GM18873 (cell line): ENCODE results near the gene SPTLC1.
"Not testable (repeated sequence)": the region's sequence is repeated elsewhere in the genome, so short reads cannot be mapped to it uniquely, and the experiment has no call there.

Experiments
- ATAC-seq: cut with Tn5 transposase; IDR thresholded peaks from one replicate; pipeline ENCODE4 v1.9.1; 2021; ENCODE audit warnings: mild to moderate bottlenecking, moderate library complexity, moderate number of reproducible peaks; ENCODE audit not compliant: unreplicated experiment, low FRiP score

The SPTLC1 gene

DNA sequence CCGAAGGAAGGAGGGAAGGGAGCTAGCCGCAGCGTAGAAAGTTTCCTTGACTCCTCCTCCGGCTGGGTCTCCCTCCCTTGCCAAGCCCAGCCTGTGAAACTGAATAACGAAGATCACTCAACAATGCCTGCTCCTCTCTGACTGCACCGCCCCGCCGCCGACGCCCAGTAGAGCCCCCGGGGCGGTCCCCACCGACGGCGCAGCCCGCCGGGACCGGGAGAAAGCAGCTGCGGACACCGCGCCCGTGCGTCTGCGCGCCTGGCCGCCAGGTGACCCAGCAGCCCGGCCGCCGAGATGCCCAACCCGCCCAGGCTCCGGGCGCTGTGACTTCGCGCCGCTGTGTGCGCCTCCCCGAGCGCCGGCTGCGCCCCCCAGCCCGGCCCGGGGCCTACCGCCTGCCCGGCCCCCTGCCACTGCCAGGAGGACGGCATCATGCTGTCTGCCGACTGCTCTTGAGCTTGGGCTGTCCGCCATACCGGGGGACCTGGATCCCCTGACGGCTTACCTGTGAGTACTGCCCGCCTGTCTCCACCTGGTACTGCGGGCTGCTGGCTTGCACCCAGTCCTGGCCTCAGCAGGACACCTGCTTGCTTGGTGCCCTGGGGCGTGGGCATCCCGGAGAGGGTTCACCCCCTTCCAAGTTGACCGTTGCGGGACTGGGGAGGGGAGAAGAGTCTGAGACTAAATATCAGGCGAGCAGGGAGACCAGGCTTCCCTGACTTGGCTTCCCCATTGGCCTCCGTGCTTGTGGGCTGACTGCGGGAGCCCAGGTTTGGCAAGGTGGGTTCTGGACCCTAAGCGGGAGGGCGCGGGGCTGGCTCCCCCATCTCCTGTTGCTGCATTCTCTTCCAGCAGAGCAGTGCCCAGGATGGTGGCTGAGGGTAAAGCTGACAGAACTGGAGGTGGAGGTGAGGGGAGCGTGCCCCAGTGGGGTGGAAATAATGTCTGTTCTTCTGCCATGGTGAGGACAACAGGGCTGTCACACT lies 26.2 kb upstream of the SPTLC1 start:
- no peak for ATAC-seq

DNA sequence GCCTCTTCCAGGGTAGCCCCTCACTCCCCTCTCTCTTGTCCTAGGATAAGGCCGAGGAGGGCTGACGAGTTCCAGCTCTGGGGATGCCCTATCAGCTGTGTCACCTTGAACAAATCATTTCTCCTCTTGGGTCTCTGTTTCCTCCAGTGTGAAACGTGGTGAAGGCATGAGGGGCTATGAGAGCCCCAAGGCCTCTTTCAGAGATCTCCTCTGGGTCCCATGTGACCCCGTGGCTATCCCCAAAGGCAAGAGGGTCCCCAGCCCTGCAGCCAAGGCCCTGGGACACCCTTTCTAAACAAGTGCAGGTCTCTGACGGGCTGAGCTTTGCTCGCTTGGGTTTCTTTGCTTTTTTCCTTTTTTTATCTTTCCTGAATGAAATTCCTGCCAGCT lies 25.5 kb upstream of the SPTLC1 start:
- no peak for ATAC-seq

DNA sequence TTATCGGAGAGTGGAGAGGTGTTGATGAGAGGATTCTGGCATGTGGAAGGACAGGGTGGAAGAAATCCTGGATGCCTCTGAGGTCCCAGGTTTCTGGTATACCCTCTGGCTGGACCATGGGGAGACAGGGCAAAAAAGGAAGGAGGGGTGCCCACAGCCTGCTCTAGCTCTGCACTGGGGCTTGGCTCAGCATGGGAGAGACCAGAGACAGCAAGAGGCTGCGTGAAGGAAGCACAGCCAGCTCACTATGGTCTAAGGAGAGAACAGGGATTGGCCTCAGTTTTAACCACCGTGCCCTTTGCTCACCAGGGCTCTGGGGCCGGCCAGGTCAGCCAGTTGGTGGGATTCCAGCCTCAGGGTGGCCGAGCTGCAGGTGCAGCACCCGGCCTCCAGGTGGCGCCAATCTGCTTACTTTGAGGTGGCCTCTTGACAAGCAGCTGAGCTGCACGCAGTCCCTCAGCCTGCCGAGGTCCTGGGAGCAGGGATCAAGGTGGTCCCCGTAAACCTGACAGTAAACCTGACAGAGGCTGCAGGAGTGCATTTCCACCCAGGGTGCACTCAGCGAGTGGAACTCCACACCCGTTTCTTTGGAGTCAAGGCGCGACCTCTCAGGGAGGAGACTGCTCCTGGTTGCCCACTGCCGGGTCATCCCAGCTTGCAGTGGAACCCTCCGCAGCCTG lies 25.0 kb upstream of the SPTLC1 start:
- ATAC-seq = no peak

DNA sequence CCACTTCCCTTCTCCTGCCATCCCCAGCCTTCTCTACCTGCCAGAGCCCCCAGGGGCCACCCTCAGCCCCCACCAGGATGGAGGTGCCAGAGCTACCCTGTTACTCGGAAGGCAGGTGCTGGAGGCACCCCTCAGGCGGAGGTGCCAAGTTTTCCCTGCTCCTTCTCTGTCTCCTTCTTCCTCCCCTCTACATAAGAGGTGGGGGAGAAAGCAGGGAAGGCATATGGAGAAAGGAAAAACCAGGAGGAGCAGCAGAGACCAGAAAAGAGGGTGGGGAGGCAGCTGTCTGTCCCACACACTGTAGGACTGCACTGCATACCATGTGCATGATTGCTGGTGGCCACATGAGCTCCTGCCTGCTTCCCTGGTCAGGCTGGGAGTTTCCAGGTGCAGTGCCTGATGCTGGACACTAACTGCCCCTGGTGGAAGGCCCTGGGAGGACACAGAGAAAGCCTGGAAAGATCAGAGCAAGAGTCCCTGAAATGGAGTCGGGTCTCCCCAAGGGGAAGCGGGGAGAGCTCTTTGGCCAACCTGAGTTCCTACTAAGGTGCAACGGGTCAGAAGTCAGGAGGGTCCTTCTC lies 23.8 kb upstream of the SPTLC1 start:
- not testable (repeated sequence) for ATAC-seq

DNA sequence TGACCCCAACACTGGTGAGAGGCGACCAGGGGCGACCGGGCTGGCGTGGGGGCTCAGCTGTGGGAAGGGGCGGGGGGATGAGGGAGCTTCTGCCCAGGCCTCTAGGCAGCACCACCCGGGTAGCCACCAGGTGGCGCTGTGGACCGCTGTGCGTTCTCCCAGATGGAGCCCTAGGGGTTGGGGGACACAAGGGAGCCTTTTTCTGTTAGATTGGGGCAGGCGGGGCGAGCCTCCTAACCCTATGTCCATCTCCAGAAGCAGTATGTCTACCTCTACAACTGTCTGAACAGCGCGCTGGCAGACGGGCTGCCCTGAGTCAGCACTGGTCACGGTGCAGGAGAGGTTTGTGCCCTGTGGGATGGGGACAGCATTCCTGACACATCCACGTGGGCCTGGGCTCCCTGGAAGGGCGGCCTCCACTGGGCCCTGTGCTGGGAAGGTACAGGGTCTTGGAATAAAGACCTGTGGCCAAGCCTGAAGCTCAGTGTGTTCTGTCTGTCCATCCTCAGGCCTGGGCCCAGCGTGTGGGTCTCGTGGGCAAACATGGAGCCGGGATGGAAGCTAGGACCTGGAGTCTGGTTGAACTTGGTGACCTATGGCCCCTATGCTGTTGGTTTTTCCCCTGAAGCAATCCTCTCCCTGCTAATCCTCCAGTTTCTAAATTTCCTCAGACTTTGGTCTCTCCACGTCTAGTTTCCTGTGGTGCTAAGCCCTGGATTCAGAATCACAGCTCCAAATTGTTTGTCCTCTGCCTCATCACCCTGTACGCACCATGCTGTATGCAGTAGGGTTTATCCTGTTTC lies 23.1 kb upstream of the SPTLC1 start:
- ATAC-seq = no peak

DNA sequence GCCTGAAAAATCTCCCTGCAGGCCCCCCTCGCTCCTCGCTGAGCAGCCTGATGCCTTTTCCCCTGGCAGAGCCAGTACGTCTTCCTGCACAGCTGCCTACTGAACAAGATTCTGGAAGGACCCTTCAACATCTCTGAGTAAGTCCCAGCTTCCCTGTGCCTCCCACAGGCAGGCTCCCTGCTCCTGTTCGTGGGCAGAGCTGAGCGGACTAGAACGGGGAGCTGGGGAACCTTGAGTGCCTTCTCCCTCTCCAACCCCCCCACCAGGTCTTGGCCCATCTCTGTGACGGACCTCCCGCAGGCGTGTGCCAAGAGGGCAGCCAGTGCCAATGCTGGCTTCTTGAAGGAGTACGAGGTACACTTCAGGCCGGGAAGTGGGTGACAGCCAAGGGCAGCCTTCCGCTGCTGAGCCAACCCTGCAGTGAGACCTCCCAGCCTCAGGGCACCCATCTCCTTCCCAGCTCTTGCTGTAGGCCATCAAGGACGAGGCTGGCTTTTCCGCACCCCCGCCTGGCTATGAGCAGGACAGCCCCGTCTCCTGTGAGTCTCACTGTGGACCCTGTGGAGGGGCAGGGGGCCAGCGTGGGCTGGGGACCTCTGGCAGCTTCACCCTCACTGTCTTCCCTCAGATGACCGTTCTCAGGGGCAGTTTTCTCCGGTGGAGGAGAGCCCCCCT lies 21.1 kb upstream of the SPTLC1 start:
- ATAC-seq = no peak

DNA sequence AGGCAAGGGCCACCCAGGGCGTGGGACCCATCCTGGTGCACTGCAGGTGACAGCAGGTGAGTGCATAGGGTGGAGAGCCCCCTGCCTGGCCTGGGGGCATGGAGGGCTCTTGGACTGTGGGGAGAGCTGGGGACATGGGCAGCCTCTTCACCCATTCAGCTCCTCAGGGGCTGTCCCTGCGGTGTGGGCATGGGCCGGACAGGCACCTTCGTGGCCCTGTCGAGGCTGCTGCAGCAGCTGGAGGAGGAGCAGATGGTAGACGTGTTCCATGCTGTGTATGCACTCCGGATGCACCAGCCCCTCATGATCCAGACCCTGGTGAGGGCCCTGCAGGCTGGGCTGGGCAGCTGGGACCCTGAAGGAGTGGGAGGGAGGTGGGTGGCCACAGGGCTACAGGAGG lies 20.4 kb upstream of the SPTLC1 start:
- ATAC-seq = no peak

DNA sequence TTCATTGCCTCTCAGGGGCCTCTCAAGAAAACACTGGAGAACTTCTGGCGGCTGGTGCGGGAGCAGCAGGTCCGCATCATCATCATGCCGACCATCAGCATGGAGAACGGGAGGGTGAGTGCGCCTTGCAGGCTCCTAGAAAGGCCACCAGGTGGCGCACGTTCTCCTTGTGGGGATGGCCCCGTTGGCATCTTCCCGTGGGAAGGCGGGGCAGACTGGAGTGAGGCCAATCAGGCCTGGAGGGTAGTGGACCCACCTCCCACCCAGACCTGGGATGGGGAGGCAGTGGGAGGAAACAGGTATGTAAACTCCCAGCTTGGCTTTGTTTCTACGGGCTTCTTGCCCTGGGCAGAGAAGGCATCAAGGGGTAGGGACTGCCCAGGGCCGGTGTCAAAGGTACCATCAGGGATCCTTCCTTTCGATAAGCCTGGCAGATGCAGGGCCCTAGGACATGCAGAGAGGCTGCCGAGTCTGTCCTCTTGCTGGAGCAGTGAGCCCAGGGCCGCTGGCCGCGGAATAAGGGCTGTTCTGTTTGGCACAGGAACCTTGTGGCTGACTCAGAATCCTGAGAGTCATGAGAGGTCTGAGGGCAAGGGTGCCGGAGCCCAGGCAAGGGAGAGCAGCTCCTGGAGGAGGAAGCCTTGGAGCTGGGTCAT lies 18.9 kb upstream of the SPTLC1 start:
- ATAC-seq = peak; percentile 62

DNA sequence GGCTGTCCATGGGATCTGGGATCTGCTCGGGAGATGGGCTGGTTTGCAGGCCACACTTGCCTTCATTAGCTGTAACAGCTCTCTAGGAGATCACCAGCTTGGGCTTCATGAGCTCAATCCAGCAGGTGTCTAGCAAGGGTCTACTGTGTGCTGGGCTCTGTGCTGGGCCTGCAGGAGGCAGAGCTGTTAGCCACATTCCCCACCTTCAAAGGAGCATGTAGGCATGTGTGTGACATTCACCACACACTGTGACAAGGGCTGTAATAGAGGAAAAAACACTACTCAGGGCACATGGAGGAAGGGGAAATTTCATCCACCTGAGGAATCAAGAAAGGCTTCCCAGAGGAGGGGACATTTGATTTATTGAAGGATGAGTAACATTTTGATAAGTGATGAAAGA lies 17.7 kb upstream of the SPTLC1 start:
- not testable (repeated sequence) for ATAC-seq

DNA sequence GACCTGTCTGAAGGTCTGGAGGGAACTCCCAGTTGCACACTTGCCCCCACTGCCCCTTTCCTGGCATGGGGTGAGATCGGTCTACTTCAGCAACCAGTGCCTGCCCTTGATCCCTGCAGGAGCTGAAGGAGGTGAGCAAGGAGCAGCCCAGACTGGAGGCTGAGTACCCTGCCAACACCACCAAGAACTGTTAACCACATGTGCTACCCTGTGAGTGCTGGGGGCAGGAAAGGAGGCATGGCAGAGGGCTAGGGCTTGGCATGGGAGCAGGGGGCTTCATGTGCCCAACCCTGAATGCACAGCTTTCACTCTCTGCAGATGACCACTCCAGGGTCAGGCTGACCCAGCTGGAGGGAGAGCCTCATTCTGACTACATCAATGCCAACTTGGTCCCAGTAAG lies 17.3 kb upstream of the SPTLC1 start:
- no peak for ATAC-seq

DNA sequence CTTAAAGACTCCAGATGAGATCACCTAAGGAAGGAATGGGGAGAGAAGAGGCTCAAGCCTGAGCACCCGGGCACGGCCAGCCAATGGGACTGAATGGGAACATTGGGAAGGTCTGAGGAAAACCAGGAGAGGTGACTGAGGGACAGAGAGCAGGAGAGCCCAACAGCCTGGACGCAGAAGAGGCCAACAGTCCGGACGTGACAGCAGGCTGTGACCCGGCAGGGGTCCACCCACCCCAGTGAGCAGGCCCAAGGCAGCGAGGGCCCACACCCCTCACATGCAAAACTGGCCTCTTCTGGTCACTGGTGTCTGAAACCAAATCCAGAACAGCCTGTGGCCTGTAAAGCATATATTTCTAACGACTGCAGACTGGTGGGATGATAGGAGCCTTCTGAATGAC lies 7.6 kb upstream of the SPTLC1 start:
- ATAC-seq = no peak

DNA sequence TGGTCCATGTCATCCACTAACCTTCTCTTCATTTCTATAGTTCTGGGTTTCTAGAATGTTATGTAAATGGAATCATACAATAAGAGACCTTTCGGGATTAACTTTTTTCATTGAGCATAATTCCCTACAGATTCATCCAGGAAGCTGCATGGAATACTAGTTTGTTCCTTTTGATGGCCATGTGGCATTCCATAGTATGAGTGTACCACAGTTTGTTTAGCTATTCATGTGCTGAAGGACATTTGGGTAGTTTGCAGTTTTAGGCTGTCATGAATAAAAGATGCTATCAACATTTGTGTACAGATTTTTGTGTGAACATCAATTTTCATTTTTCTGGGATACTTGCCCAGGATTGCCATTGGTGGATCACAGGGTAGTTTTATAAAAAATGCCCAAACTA lies 6.8 kb upstream of the SPTLC1 start:
- no peak for ATAC-seq

DNA sequence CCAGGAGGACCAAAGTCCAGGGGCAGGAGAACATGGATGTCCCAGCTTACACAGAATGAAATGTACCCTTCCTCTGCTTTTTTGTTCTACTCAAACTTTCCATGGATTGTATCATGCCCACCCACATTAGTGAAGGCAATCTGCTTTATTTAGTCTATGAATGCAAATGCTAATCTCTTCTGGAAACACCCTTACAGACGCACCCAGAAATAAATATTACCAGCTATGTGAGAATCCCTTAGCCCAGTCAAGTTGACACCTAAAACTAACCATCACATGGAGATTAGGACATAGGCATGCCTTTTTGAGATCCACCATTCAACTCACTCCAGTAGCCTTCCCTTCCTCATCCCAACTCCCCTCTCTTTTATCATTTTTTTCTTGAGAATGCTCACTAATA lies 6.1 kb upstream of the SPTLC1 start:
- no peak for ATAC-seq

DNA sequence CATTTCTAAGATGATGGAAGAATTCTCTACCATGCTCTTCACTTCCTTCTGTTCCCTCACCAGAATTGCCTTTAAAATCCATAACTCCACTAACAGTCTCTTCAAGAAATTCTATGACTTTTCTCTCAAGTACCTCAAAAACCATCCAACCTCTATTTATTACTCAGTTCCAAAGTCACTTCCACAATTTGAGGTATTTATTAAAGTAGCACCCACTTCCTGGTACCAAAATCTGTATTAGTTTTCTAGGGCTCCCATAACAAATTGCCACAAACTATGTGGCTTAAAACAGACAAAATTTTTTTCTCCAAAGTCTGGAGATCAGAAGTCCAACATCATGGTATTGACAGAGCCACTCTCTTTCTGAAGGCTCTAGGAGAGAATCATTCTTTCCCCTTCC lies 4.9 kb upstream of the SPTLC1 start:
- ATAC-seq = no peak

DNA sequence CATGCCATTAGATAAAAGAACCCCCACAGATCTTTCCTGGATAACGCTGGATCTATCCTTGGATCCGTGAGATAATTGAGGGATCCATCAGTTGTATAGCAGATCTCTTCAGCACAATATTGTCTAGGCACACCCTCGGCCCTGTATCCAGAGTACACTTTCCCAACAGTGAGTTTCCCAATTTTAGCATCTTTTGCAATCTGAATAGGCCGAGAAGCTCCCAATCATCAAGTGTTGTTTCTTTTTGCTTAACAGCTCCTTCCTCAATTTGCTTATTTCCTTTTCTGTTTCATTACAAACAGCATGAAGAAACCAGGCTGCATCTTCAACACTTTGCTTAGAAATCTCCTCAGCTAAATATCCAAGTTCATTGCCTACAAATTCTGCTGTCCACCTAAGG lies 4.4 kb upstream of the SPTLC1 start:
- no peak for ATAC-seq

DNA sequence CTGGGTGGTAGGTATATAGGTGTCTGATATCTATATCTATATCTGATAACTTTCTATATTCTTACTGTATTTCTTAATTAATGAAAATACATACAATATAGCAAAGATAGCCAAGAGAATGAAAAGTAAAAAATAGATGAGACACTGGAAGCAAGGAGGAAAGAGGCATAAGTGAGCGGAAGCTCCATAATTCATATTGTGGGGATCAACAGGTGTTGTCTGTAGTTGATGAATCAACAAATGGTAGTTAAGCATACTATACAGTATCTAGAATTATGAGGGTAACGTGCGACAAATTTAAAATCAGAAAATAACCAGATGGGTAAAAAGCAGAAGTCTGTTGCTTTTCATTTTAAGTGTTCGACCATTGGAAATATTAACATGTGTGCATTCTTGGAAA lies 7.1 kb downstream of the SPTLC1 start:
- ATAC-seq = no peak

DNA sequence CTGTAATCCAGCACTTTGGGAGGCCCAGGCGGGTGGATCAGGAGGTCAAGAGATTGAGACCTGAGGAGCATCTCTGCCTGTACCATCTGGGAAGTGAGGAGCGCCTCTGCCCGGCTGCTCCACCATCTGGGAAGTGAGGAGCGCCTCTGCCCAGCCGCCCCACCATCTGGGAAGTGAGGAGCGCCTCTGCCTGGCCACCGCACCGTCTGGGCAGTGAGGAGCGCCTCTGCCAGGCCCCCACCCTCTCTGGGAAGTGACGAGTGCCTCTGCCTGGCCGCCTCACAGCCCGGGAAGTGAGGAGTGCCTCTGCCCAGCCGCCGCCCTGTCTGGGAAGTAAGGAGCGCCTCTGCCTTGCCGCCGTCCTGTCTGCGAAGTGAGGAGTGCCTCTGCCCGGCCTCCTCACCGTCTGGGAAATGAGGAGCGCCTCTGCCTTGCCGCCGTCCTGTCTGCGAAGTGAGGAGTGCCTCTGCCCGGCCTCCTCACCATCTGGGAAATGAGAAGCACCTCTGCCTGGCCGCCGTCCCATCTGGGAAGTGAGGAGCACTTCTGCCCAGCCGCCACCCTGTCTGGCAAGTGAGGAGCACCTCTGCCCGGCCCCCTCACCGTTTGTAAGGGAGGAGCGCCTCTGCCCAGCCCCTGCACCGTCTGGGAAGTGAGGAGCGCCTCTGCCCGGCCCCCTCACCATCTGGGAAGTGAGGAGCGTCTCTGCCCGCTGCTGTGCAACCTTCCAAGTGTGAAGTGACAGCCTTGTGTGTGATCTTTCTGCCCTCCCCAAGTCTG lies 9.6 kb downstream of the SPTLC1 start:
- not testable (repeated sequence) for ATAC-seq

DNA sequence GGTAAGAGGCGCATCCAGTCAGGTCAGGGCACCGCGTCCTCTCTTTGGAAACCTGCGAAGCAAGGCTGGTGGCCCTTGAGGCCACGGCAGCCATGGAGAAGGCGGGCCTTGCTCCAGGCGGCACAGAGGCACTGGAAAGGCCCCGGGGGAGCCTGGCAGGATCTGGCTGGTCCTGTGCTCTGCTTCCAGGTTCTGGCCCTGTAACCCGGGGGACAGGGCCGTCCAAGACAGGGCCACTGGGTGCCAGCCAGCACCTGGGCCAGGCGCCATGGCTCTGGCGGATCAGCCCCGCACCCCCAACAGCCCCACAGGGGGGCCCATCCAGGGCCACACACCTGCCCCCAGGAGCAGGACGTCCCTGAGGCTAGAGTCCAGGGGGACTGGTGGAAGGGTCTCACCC lies 11.6 kb downstream of the SPTLC1 start:
- ATAC-seq = not testable (repeated sequence)
